Stimulated activated CD4-positive, alpha-beta T cell treated with anti-CD3 and anti-CD28 coated beads, Interleukin-4, amount 100 ng/mL, for 4 hours (primary cell): ENCODE data around the gene FSD1.
"Not testable (repeated sequence)": the region's sequence is repeated elsewhere in the genome, so short reads cannot be mapped to it uniquely, and the experiment has no call there.

Experiments
- DNase-seq, 2 experiments: peaks; one replicate each; pipeline ENCODE4 v3.0.0-alpha.2; 2020

FSD1 gene

GRCh38 chr19:4304538-4305256 lies at the start of gene FSD1:
Gene FSD1 (plus strand): TSS chr19:4304598. CDS start chr19:4304747, 149 bp downstream.
- peak; percentile 51 to 71 for DNase-seq

GRCh38 chr19:4256563-4256962 lies 47.8 kb upstream of the FSD1 start:
- no peak for DNase-seq

- no peak for DNase-seq
Observed at GRCh38 chr19:4257025-4257424, 47.4 kb upstream of the FSD1 start.

- no peak for DNase-seq
Observed at GRCh38 chr19:4258181-4258580, 46.2 kb upstream of the FSD1 start.

GRCh38 chr19:4260613-4261191 lies 43.7 kb upstream of the FSD1 start:
- no peak for DNase-seq

- no peak for DNase-seq
Observed at GRCh38 chr19:4264812-4265211, 39.6 kb upstream of the FSD1 start.

- no peak for DNase-seq
Observed at GRCh38 chr19:4266253-4267000, 38.0 kb upstream of the FSD1 start.

GRCh38 chr19:4267101-4267900 lies 37.1 kb upstream of the FSD1 start:
- peak; percentile 48 to 63 for DNase-seq

- DNase-seq, result no peak
Observed at GRCh38 chr19:4267901-4268815, 36.2 kb upstream of the FSD1 start.

GRCh38 chr19:4268816-4269430 lies 35.5 kb upstream of the FSD1 start:
- DNase-seq, result no peak

GRCh38 chr19:4272894-4273293 lies 31.5 kb upstream of the FSD1 start:
- DNase-seq, result no peak

GRCh38 chr19:4274321-4274686 lies 30.1 kb upstream of the FSD1 start:
- DNase-seq, result not testable (repeated sequence)

GRCh38 chr19:4277191-4277696 lies 27.2 kb upstream of the FSD1 start:
- no peak for DNase-seq

- no peak for DNase-seq
Observed at GRCh38 chr19:4278010-4278409, 26.4 kb upstream of the FSD1 start.

- no peak for DNase-seq
Observed at GRCh38 chr19:4278419-4279266, 25.8 kb upstream of the FSD1 start, which contains the start of gene SHD. Gene SHD (plus strand): TSS chr19:4279266. CDS start chr19:4280064, 798 bp downstream.

GRCh38 chr19:4279267-4279529 lies 25.2 kb upstream of the FSD1 start:
- DNase-seq, result no peak

GRCh38 chr19:4279530-4280422 lies 24.6 kb upstream of the FSD1 start:
- DNase-seq, result no peak

- DNase-seq, result no peak
Observed at GRCh38 chr19:4284176-4284958, 20.0 kb upstream of the FSD1 start.

- DNase-seq, result no peak
Observed at GRCh38 chr19:4284974-4285373, 19.4 kb upstream of the FSD1 start.
